Pancreas (tissue), 10 donors: ENCODE results near the gene SHISAL1. TPM values are rescaled to one million over a fixed set of nuclear protein-coding genes. Genes with fewer than 3 reads are reported as not detected.
A peak's percentile ranks its signal among the peaks of the same experiment; 100 is the strongest.

Source experiments
- ATAC-seq, 4 donors: fragments of 200-7000 bp; cut with Tn5 transposase; one replicate each; pipeline versions ENCODE4 v1.8.0 to v1.9.1; 2020; ENCODE audit warnings: mild to moderate bottlenecking in 4 of 4, moderate library complexity in 4 of 4
- DNase-seq, 6 donors: peaks; one replicate each; pipeline ENCODE4 v3.0.0-alpha.2; 2020
- FAIRE-seq: peaks from 2 replicates; lab custom pipeline; 2012; peaks lifted over from hg19 to GRCh38; lab: Jason Lieb, UNC
- H3K27ac ChIP-seq, 4 donors: fragments of 200-600 bp; sonication (generic); 1 replicate in 3 of 4; 2 replicates in 1 of 4; pipeline versions ENCODE4 v1.5.0 to v1.8.0; 2020
- H3K27me3 ChIP-seq, 4 donors: fragments of 200-600 bp; one replicate each; pipeline ENCODE4 v1.8.0; 2021
- H3K36me3 ChIP-seq, 3 donors: fragments of 200-600 bp; sonication (generic) in 1 of 3; one replicate each; pipeline versions ENCODE4 v1.5.0 to v1.8.0; 2020 to 2021
- H3K4me1 ChIP-seq, 3 donors: fragments of 200-600 bp; one replicate each; pipeline ENCODE4 v1.8.0; 2021
- H3K4me3 ChIP-seq, 4 donors: fragments of 200-600 bp; sonication (generic) in 2 of 4; one replicate each; pipeline versions ENCODE4 v1.5.0 to v1.8.0; 2020 to 2021
- H3K9me3 ChIP-seq, 4 donors: fragments of 200-600 bp; one replicate each; pipeline ENCODE4 v1.8.0; 2021
- CTCF ChIP-seq, 4 donors: fragments of 200-600 bp; sonication (generic) in 3 of 4; IDR thresholded peaks; one replicate each; pipeline versions ENCODE4 v1.5.0 to v1.8.0; 2021; ENCODE audit warnings: antibody characterized with exemption in 4 of 4
- WGBS, 2 donors: extraction: QIAGEN DNeasy Blood & Tissue Kit; methylation state at CpG; one replicate each; pipeline ENCODE4 v1.1.7; 2013; 5-methylcytosine and 5-hydroxymethylcytosine counted together
- intact Hi-C, 3 donors: fragments of 100-400 bp; cut with DNase I; formaldehyde crosslinking; loops; one replicate each; pipeline versions ENCODE4 v1.11.1 to v1.14.2; 2022
- polyA plus RNA-seq, 2 donors: library from polyadenylated mRNA; stranded (reverse); fragments of 200-250 nt; gene quantifications; one replicate each; pipeline ENCODE4 v1.2.3, GENCODE V29; 2013
- total RNA-seq, 6 donors: library from RNA; stranded (reverse); fragmentation: NEBNext Ultra II Directional in 4 of 6; extraction: Animal tissue kit (Norgen Biotek cat#: 25700) in 4 of 6; gene quantifications; one replicate each; pipeline versions ENCODE4 v1.2.1 to v1.2.4, GENCODE V29; 2021 to 2023
- donor health status: healthy with polysubstance abuse.
- donor health status: DM: no; HTN: no; CAD: no; lungs with moderate emphysema.
- donor health status: DM: no; HTN: no; CAD: no.
- donor health status: control.
- donor health status: control.
- donor health status: Bipolar disorder and iron deficiency.
- donor health status: DM: yes; HTN: yes; CAD: no.
- donor health status: DM: no; HTN: no; CAD: no.
- donor health status: DM: no; HTN: no; CAD: no.
- donor health status: DM: yes; HTN: yes; CAD: no.

The SHISAL1 gene
- total and polyA plus RNA-seq, 8 donors: 0.35 to 1.3 (median 0.54) TPM

DNA sequence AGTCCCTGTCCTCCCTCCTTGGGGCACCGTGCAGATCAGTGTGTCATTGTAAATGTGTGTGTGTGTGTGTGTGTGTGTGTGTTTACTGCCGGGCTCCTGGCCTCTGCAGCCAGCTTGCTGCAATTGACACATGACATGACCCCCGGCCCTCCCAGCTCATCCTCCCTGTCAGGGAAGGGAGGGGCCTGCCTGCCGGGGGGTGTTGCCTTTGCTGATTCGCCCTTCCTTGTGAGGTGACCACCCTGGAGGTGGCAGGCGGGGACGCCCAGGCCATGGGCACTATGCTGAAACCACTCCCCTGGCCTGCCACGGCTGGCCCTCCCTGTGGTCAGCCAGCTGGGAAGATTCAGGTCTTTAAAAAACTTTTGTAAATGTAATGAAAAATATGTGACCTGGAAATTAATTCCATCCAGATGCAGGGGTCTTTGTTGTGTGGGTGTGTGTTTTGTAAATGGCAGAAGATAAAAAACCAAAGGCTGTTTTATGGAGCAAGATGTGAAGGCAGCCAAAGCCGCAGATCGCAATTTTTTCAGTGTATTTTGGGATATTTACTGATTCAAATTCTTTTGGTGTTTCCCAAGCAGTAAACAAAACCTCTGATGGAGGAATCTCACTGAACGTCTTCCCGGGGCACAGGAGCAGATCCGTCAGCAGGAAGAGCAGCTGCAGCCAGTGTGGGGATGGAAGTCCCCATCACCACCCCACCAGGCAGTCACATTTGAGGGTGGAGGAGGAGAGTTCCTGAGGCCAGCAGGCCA is 23.2 kb downstream of the SHISAL1 start:
- Histone ChIP-seq H3K27ac (no peak overlapping the region), H3K9me3 (no peaks in the 10 kb centered on the region), H3K27me3 (no peaks in the 10 kb centered on the region), H3K4me3 (no peak overlapping the region), H3K36me3 (no peaks in the 10 kb centered on the region), H3K4me1 (no peaks in the 10 kb centered on the region)
- DNase-seq (peak in 1 of 6 donors; percentile 24), ATAC-seq (no peak), FAIRE-seq (no peak)
- no peak for TF ChIP-seq CTCF (IDR thresholded peaks at IDR 0.05)
- 65 to 69% methylated on average over 13 of the region's 13 CpGs for WGBS, 2 donors
- intact Hi-C loops: no loop called here

DNA sequence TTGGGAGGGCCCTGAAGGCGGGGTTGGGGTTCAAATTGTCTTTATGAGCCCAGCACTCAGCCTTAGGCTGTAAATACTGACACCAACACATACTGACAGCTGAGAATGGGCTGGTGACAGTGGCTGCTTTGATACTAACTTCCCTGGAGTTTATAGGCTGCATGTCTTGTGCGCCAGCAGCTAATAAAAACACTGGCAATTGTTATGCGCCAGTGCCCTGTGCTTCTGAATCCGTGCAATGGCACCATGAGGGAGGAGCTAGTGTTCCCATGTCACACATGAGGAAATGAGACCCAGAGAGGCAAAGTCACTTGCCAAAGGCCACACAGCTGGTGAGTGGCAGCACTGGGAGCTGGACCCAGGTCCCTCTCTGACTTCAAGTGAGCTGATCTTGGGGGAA is 23.8 kb downstream of the SHISAL1 start:
- intact Hi-C loops: no loop called here
- no peak for TF ChIP-seq CTCF (IDR thresholded peaks at IDR 0.05)
- Histone ChIP-seq H3K9me3 (no peaks in the 10 kb centered on the region), H3K36me3 (no peaks in the 10 kb centered on the region), H3K4me1 (no peaks in the 10 kb centered on the region), H3K4me3 (no peak overlapping the region), H3K27ac (no peak overlapping the region), H3K27me3 (no peaks in the 10 kb centered on the region)
- ATAC-seq (no peak), DNase-seq (peak in 1 of 6 donors; percentile 13), FAIRE-seq (no peak)
- WGBS, 2 donors: 74 to 82% methylated on average over 4 of the region's 4 CpGs

GRCh38 chr22:44287741-44288140 is 25.0 kb downstream of the SHISAL1 start:
- intact Hi-C loops: no loop called here
- Histone ChIP-seq H3K9me3 (no peaks in the 10 kb centered on the region), H3K4me1 (no peaks in the 10 kb centered on the region), H3K36me3 (no peaks in the 10 kb centered on the region), H3K27me3 (no peaks in the 10 kb centered on the region), H3K27ac (no peak overlapping the region), H3K4me3 (no peak overlapping the region)
- ATAC-seq (no peak), DNase-seq (peak in 1 of 6 donors; percentile 8), FAIRE-seq (no peak)
- 74 to 76% methylated on average over 13 of the region's 13 CpGs for WGBS, 2 donors
- no peak for TF ChIP-seq CTCF (IDR thresholded peaks at IDR 0.05)

DNA sequence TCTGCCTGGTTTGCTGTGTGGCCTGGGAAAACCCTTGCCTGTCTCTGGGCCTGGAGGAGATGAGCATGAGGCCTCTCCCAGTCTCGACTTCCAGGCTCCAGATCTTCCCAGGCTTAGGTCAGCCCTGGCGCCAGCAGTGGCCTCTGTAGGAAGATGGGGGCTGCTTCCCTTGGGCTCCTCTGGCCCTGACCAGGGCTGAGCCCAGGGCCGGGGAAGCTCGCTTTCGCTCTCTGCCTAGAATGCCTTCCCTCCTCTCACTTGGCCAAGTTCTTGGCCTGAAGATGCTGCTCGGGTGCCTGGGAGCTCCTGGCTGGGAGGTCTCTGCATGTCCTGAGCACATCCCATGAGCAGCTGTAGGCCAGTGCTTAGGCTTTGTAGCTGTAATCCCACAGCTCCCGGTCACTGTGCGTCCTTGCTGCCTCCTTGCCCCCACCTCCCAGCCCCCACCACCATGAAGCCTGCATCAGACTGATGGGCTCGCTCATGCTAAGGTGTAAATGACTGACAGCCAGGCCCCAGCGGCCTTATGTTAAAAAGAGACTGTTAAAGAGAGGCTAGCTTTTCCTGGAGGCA is 25.5 kb downstream of the SHISAL1 start:
- TF ChIP-seq CTCF (IDR thresholded peaks at IDR 0.05): no peak
- FAIRE-seq: no peak
- Histone ChIP-seq H3K9me3 (no peaks in the 10 kb centered on the region), H3K36me3 (no peaks in the 10 kb centered on the region), H3K27ac (no peak overlapping the region), H3K27me3 (no peaks in the 10 kb centered on the region), H3K4me3 (no peak overlapping the region), H3K4me1 (no peaks in the 10 kb centered on the region)
- intact Hi-C loops: no loop called here
- DNase-seq: no peak
- WGBS, 2 donors: 76 to 81% methylated on average over 10 of the region's 10 CpGs
- ATAC-seq: no peak

DNA sequence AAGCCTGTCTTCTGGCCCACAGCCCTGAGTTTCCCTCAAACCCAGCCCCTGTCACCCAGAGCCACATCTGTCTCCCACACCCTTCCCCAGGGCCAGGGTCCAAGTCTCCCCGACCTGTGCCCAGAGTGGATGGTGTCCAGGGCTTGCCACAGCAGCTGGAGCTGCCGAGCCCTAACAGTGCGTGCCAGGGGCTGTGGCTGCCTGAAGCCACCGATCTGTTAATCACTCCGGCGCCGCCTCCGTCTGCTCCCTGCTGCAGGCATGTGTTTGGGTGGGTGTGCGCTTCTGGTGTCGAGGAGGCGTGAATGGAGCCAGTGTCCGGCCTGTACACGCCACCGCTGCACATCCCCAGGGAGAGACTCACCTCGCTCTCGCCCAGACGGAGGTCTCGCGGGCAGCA is 26.1 kb downstream of the SHISAL1 start:
- H3K27ac ChIP-seq: no peak overlapping the region
- intact Hi-C loops: no loop called here
- H3K36me3 ChIP-seq: no peaks in the 10 kb centered on the region
- no peaks in the 10 kb centered on the region for H3K9me3 ChIP-seq
- no peak for FAIRE-seq
- no peak for TF ChIP-seq CTCF (IDR thresholded peaks at IDR 0.05)
- 82 to 86% methylated on average over 19 of the region's 19 CpGs for WGBS, 2 donors
- no peaks in the 10 kb centered on the region for H3K4me1 ChIP-seq
- H3K4me3 ChIP-seq: no peak overlapping the region
- DNase-seq: peak in 1 of 6 donors; percentile 53
- no peak for ATAC-seq
- H3K27me3 ChIP-seq: no peaks in the 10 kb centered on the region
